Esophagus muscularis mucosa (tissue), 4 donors: ENCODE data around the gene DSN1.

Experiments used
- EP300 ChIP-seq: sonication (generic); formaldehyde crosslinking; IDR thresholded peaks from one replicate; pipeline ENCODE4 v1.6.1; 2017; ENCODE audit warnings: antibody characterized with exemption
- POLR2A ChIP-seq: fragments of 450-650 bp; IDR thresholded peaks from one replicate; pipeline ENCODE4 v1.6.1; 2017; ENCODE audit warnings: antibody characterized with exemption, moderate library complexity, mild to moderate bottlenecking, low read depth
- POLR2AphosphoS5 ChIP-seq, 2 donors: sonication (generic); formaldehyde crosslinking; IDR thresholded peaks; one replicate each; pipeline ENCODE4 v1.6.1; 2017; ENCODE audit warnings: antibody characterized with exemption in 2 of 2
- TF ChIP-seq, protein P1 (sequence below), 3 experiments: fragments of 200-600 bp in 2 of 3; fragments of 450-650 bp in 1 of 3; sonication (generic) in 2 of 3; IDR thresholded peaks; one replicate each; pipeline ENCODE4 v1.5.1; 2017 to 2019; ENCODE audit warnings: antibody characterized with exemption in 3 of 3, mild to moderate bottlenecking in 2 of 3, moderate library complexity in 1 of 3

DNA sequence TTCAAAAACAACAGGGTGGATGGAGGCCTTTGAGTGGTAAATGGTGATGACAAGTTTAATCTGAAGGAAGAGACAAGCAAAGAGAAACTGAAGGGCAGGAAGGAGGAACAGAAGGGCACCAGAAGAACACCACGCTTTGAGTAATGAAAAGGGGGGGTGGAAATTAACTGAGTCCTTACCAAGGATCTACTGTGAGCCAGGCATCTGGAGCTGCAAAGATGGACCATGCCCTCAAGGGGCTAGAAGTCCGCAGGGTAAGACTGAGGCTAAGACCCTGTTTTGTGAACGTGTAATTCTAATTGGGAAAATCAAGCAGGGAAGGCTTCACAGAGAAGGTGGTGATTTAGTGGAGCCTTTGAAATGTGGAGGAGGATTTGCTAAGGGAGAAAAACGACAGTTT is 29.3 kb downstream of the DSN1 start:
- TF ChIP-seq, protein P1, sequence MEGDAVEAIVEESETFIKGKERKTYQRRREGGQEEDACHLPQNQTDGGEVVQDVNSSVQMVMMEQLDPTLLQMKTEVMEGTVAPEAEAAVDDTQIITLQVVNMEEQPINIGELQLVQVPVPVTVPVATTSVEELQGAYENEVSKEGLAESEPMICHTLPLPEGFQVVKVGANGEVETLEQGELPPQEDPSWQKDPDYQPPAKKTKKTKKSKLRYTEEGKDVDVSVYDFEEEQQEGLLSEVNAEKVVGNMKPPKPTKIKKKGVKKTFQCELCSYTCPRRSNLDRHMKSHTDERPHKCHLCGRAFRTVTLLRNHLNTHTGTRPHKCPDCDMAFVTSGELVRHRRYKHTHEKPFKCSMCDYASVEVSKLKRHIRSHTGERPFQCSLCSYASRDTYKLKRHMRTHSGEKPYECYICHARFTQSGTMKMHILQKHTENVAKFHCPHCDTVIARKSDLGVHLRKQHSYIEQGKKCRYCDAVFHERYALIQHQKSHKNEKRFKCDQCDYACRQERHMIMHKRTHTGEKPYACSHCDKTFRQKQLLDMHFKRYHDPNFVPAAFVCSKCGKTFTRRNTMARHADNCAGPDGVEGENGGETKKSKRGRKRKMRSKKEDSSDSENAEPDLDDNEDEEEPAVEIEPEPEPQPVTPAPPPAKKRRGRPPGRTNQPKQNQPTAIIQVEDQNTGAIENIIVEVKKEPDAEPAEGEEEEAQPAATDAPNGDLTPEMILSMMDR (IDR thresholded peaks at IDR 0.05): no peak
- TF ChIP-seq POLR2AphosphoS5 (IDR thresholded peaks at IDR 0.05) (no peak), POLR2A (no peak), EP300 (no peak)
